Measurements from ENCODE around the gene IL17RC. TPM values are rescaled to one million over a fixed set of nuclear protein-coding genes. Genes with fewer than 3 reads are reported as not detected.
"Not testable (repeated sequence)": the region's sequence is repeated elsewhere in the genome, so short reads cannot be mapped to it uniquely, and the experiment has no call there.

Gene IL17RC, protein sequence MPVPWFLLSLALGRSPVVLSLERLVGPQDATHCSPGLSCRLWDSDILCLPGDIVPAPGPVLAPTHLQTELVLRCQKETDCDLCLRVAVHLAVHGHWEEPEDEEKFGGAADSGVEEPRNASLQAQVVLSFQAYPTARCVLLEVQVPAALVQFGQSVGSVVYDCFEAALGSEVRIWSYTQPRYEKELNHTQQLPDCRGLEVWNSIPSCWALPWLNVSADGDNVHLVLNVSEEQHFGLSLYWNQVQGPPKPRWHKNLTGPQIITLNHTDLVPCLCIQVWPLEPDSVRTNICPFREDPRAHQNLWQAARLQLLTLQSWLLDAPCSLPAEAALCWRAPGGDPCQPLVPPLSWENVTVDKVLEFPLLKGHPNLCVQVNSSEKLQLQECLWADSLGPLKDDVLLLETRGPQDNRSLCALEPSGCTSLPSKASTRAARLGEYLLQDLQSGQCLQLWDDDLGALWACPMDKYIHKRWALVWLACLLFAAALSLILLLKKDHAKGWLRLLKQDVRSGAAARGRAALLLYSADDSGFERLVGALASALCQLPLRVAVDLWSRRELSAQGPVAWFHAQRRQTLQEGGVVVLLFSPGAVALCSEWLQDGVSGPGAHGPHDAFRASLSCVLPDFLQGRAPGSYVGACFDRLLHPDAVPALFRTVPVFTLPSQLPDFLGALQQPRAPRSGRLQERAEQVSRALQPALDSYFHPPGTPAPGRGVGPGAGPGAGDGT
- 10 to 100 TPM; 61.1 to 74.4 (median 67.1) TPM for total RNA-seq

DNA sequence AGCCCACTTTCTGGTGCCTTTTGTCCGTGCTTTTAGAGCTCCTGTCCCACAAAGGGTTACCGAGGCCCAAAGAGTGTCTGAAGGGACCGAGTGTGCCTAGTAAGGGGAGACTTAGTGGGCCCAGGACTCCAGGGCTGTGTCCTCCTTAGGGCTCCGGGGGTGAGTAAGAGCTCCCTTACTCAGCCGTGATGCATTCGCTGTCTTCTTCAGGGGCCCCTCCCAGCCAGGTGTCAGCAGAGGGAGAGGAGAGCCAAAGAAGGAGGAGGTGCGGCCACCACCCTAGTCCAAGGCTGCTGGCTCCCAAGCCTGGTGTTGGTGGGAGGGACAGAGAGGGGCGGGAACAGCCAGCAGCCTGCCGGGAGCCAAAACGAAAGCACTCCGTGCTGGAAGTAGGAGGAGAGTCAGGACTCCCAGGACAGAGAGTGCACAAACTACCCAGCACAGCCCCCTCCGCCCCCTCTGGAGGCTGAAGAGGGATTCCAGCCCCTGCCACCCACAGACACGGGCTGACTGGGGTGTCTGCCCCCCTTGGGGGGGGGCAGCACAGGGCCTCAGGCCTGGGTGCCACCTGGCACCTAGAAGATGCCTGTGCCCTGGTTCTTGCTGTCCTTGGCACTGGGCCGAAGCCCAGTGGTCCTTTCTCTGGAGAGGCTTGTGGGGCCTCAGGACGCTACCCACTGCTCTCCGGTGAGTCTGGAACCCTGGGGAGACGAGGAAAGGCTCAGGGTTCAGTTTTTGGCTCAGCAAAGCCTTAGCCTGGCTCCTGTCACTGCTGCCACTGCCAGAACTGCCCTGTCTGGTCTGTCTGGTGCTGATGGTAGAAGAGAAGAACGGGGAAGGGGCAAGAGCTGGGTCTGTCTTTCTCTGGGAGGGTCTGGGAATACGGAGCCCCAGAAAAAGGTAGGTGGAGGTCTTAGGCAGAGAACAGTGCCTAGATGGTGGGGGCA, at the start of gene IL17RC:
Gene IL17RC (plus strand): TSS at position 365 of the 947 bp plus-strand sequence. CDS start 218 bp downstream, at position 583.
- TF ChIP-seq POLR2AphosphoS5 (IDR thresholded peaks at IDR 0.05) (peak; percentile 71 to 87 (median 85)), EP300 (IDR thresholded peaks at IDR 0.05; ENCODE audit: low read depth) (no peak), POLR2A (IDR thresholded peaks at IDR 0.05) (peak; percentile 76)
- no peaks in the 10 kb centered on the region for H3K27me3 ChIP-seq
- H3K36me3 ChIP-seq = no peaks in the 10 kb centered on the region
- peak; percentile 92 for DNase-seq
- H3K9me3 ChIP-seq = no peaks in the 10 kb centered on the region
- H3K4me1 ChIP-seq = peaks cover 28 to 44% (median 40%) of the 10 kb centered on the region in 4 donors
- in situ Hi-C loops (cut with MboI; ENCODE audit: low pct_ligation_motif_present in 1 of 4, low pct_unique_long_range_greater_than_20kb in 1 of 4, low sequenced_read_pairs in 3 of 4) (no loop called here), intact Hi-C loops (cut with DNase I; ENCODE audit: low total_unique reads) (loop anchor here (10.0 kb wide), 1 partner anchor 72 kb away; the partner anchor contains the start of gene RPUSD3)
- WGBS, 2 donors (ENCODE audit: low coverage in 1 of 2) = 24 to 60% methylated on average over 1 to 19 of the region's 19 CpGs
- peak within 1 kb of the TSS; percentile 90 to 95 (median 92) for H3K27ac ChIP-seq
- H3K4me3 ChIP-seq = peak within 1 kb of the TSS; percentile 49 to 72 (median 53)

DNA sequence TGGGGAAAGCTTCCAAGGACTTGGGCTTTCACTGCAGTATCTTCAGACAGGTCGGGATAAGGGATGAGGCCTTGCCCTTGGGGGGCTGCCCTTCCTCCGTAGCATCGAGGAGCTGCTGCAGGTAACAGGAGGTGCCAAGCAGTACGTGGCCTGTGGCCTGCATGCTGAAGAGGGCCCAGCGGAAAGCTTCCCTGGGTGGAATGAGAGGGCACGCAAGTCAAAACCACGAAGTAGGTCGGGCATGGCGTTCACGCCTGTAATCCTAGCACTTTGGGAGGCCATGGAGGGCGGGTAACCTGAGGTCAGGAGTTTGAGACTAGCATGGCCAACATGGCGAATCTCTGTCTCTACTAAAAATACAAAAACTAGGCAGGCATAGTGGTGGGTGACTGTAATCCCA, 49.8 kb upstream of the IL17RC start:
- Histone ChIP-seq H3K36me3 (no peaks in the 10 kb centered on the region), H3K27ac (peak overlapping the region; percentile 4 to 87 (median 72)), H3K4me3 (no peak overlapping the region), H3K4me1 (peaks cover 7 to 29% (median 10%) of the 10 kb centered on the region in 4 donors), H3K27me3 (no peaks in the 10 kb centered on the region), H3K9me3 (no peaks in the 10 kb centered on the region)
- no peak for TF ChIP-seq POLR2AphosphoS5 (IDR thresholded peaks at IDR 0.05)
- TF ChIP-seq, protein P1, sequence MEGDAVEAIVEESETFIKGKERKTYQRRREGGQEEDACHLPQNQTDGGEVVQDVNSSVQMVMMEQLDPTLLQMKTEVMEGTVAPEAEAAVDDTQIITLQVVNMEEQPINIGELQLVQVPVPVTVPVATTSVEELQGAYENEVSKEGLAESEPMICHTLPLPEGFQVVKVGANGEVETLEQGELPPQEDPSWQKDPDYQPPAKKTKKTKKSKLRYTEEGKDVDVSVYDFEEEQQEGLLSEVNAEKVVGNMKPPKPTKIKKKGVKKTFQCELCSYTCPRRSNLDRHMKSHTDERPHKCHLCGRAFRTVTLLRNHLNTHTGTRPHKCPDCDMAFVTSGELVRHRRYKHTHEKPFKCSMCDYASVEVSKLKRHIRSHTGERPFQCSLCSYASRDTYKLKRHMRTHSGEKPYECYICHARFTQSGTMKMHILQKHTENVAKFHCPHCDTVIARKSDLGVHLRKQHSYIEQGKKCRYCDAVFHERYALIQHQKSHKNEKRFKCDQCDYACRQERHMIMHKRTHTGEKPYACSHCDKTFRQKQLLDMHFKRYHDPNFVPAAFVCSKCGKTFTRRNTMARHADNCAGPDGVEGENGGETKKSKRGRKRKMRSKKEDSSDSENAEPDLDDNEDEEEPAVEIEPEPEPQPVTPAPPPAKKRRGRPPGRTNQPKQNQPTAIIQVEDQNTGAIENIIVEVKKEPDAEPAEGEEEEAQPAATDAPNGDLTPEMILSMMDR (IDR thresholded peaks at IDR 0.05) = no peak
- no peak for TF ChIP-seq POLR2A (IDR thresholded peaks at IDR 0.05)
- TF ChIP-seq EP300 (IDR thresholded peaks at IDR 0.05; ENCODE audit: low read depth) = no peak
- intact Hi-C loops (cut with DNase I; ENCODE audit: low total_unique reads) = no loop called here
- no peak for DNase-seq
- in situ Hi-C loops (cut with MboI; ENCODE audit: low pct_ligation_motif_present in 1 of 4, low pct_unique_long_range_greater_than_20kb in 1 of 4, low sequenced_read_pairs in 3 of 4) = no loop called here
- 84% methylated on average over 5 to 12 of the region's 12 CpGs for WGBS, 2 donors (ENCODE audit: low coverage in 1 of 2)

DNA sequence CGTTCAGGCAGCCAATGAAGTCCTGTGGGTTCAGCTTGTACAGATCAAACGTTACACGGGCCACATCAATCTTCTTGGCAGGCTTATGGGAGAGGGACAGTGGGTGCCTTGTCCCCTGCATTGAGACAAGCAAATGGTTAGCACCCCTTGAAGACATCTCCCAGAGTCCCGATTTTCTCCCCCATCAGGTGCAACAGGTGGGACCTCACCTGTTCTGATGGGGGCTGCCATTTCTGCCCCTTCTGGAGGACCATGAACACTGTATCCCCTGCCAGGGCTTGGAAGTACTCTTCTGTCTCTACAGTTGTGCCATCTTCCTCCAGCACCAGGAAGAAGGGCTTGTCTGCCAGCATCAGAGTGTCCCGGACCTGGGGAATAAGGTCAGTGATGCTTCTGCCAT, 46.9 kb upstream of the IL17RC start:
- DNase-seq = no peak
- in situ Hi-C loops (cut with MboI; ENCODE audit: low pct_ligation_motif_present in 1 of 4, low pct_unique_long_range_greater_than_20kb in 1 of 4, low sequenced_read_pairs in 3 of 4) = no loop called here
- TF ChIP-seq POLR2AphosphoS5 (IDR thresholded peaks at IDR 0.05) = no peak
- no peak for TF ChIP-seq EP300 (IDR thresholded peaks at IDR 0.05; ENCODE audit: low read depth)
- TF ChIP-seq, protein P1 (IDR thresholded peaks at IDR 0.05) = no peak
- no peak for TF ChIP-seq POLR2A (IDR thresholded peaks at IDR 0.05)
- intact Hi-C loops (cut with DNase I; ENCODE audit: low total_unique reads) = no loop called here
- peaks cover 0 to 5% (median 0%) of the 10 kb centered on the region in 4 donors for H3K4me1 ChIP-seq
- H3K9me3 ChIP-seq = no peaks in the 10 kb centered on the region
- no peak overlapping the region for H3K4me3 ChIP-seq
- no peaks in the 10 kb centered on the region for H3K27me3 ChIP-seq
- no peaks in the 10 kb centered on the region for H3K36me3 ChIP-seq
- WGBS, 2 donors (ENCODE audit: low coverage in 1 of 2) = 72% methylated on average over 5 of the region's 5 CpGs; no CpG with 5 or more reads in 1 of the 2 donors
- H3K27ac ChIP-seq = no peak overlapping the region

DNA sequence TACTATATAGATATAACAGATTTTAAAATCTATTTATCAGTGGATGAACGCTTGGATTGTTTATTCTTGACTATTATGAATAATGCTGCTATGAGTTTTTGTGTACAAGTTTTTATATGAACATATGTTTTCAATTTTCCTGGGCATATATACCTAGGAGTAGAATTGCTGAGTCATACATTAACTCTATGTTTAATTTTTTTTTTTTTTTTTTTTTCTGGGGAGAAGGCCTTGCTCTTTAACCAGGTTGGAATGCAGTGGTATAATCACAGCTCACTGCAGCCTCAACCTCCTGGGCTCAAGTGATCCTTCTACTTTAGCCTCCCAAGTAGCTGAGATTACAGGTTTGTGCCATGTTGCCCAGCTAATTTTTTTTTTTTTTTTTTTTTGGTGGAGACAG, 45.9 kb upstream of the IL17RC start:
- in situ Hi-C loops (cut with MboI; ENCODE audit: low pct_ligation_motif_present in 1 of 4, low pct_unique_long_range_greater_than_20kb in 1 of 4, low sequenced_read_pairs in 3 of 4) = no loop called here
- Histone ChIP-seq H3K9me3 (no peaks in the 10 kb centered on the region), H3K36me3 (no peaks in the 10 kb centered on the region), H3K27me3 (no peaks in the 10 kb centered on the region), H3K4me1 (no peaks in the 10 kb centered on the region), H3K4me3 (no peak overlapping the region), H3K27ac (no peak overlapping the region)
- 38 to 90% methylated on average over 1 of the region's 1 CpG for WGBS, 2 donors (ENCODE audit: low coverage in 1 of 2)
- intact Hi-C loops (cut with DNase I; ENCODE audit: low total_unique reads) = no loop called here
- TF ChIP-seq, protein P1 (IDR thresholded peaks at IDR 0.05) = no peak
- TF ChIP-seq POLR2A (IDR thresholded peaks at IDR 0.05) (no peak), EP300 (IDR thresholded peaks at IDR 0.05; ENCODE audit: low read depth) (no peak), POLR2AphosphoS5 (IDR thresholded peaks at IDR 0.05) (no peak)
- no peak for DNase-seq

DNA sequence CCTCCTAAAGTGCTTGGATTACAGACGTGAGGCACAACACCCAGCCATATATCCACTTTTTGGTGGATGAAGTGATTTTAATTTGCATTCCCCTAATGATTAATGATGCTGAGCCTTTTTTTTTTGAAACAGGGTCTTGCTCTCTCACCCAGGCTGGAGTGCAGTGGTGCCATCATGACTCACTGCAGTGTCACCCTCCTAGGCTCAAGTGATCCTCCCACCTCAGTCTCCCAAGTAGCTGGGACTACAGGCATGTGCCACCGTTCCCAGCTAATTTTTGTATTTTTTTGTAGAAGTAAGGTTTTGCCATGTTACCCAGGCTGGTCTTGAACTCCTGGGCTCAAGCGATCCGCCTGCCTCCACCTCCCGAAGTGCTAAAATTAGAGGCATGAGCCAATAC, 44.8 kb upstream of the IL17RC start:
- H3K4me1 ChIP-seq; H3K36me3 ChIP-seq; H3K27ac ChIP-seq; intact Hi-C loops (cut with DNase I; ENCODE audit: low total_unique reads); DNase-seq; H3K27me3 ChIP-seq; H3K9me3 ChIP-seq; in situ Hi-C loops (cut with MboI; ENCODE audit: low pct_ligation_motif_present in 1 of 4, low pct_unique_long_range_greater_than_20kb in 1 of 4, low sequenced_read_pairs in 3 of 4); H3K4me3 ChIP-seq: not testable (repeated sequence)
- WGBS, 2 donors (ENCODE audit: low coverage in 1 of 2) = 93 to 97% methylated on average over 3 to 5 of the region's 5 CpGs

Data from transverse colon (tissue), 4 donors.